GM18907 (cell line): ENCODE data around the gene SCRG1.
A peak's percentile ranks its signal among the peaks of the same experiment; 100 is the strongest.

Experiments
- ATAC-seq: cut with Tn5 transposase; IDR thresholded peaks from one replicate; pipeline ENCODE4 v1.9.1; 2021; ENCODE audit warnings: mild to moderate bottlenecking, moderate library complexity; ENCODE audit not compliant: unreplicated experiment

SCRG1 gene

GRCh38 chr4:173367285-173367684 is 31.6 kb downstream of the SCRG1 start:
- ATAC-seq: peak; percentile 20

- no peak for ATAC-seq
Measured at GRCh38 chr4:173365359-173365996, 33.4 kb downstream of the SCRG1 start.

GRCh38 chr4:173362666-173363065 is 36.2 kb downstream of the SCRG1 start:
- no peak for ATAC-seq

- no peak for ATAC-seq
Measured at GRCh38 chr4:173360587-173361221, 38.2 kb downstream of the SCRG1 start.

GRCh38 chr4:173357939-173358338 is 41.0 kb downstream of the SCRG1 start:
- ATAC-seq: no peak

GRCh38 chr4:173347467-173347866 is 51.4 kb downstream of the SCRG1 start:
- no peak for ATAC-seq

- ATAC-seq: no peak
Measured at GRCh38 chr4:173346074-173346473, 52.8 kb downstream of the SCRG1 start.

- no peak for ATAC-seq
Measured at GRCh38 chr4:173345648-173346047, 53.3 kb downstream of the SCRG1 start.

GRCh38 chr4:173343832-173344397 is 55.0 kb downstream of the SCRG1 start:
- ATAC-seq: no peak

GRCh38 chr4:173337463-173337862 is 61.5 kb downstream of the SCRG1 start:
- ATAC-seq: no peak

- peak; percentile 47 for ATAC-seq
Measured at GRCh38 chr4:173334891-173335752, 63.8 kb downstream of the SCRG1 start.
